Mesothelial cell of epicardium (in vitro differentiated cells): Measurements from ENCODE around the gene DST. TPM values are rescaled to one million over a fixed set of nuclear protein-coding genes. Genes with fewer than 3 reads are reported as not detected.

Experiments
- DNase-seq, 2 experiments: peaks; one replicate each; pipeline ENCODE4 v3.0.0; 2021; ENCODE audit warnings: low spot score in 2 of 2; ENCODE audit not compliant: unreplicated experiment in 2 of 2
- H3K27ac Mint-ChIP-seq: 2 replicates; pipeline ENCODE4 v1.8.0; 2021; ENCODE audit warnings: mixed read lengths
- H3K27me3 Mint-ChIP-seq: 2 replicates; pipeline ENCODE4 v1.8.0; 2021; ENCODE audit warnings: low read depth, mixed read lengths
- H3K36me3 Mint-ChIP-seq: 2 replicates; pipeline ENCODE4 v1.8.0; 2021; ENCODE audit warnings: mixed read lengths
- H3K4me1 Mint-ChIP-seq: 2 replicates; pipeline ENCODE4 v1.8.0; 2021; ENCODE audit warnings: mixed read lengths
- H3K4me3 Mint-ChIP-seq: 2 replicates; pipeline ENCODE4 v1.8.0; 2021; ENCODE audit warnings: mild to moderate bottlenecking, moderate library complexity, mixed read lengths
- H3K9me3 Mint-ChIP-seq: 2 replicates; pipeline ENCODE4 v1.8.0; 2021; ENCODE audit warnings: mixed read lengths
- CTCF ChIP-seq: fragments of 200-600 bp; sonication (generic); IDR thresholded peaks from one replicate; pipeline ENCODE4 v1.5.0; 2021; ENCODE audit warnings: antibody characterized with exemption; ENCODE audit not compliant: unreplicated experiment
- total RNA-seq: library from RNA; stranded (reverse); gene quantifications from 3 replicates; pipeline ENCODE4 v1.2.1, GENCODE V29; 2021

Gene DST
- total RNA-seq, 1 donor from 2014 or later, result 306 TPM

- peaks cover 26% of the 10 kb centered on the region for H3K4me1 Mint-ChIP-seq
- no peak overlapping the region for H3K4me3 Mint-ChIP-seq
- H3K36me3 Mint-ChIP-seq, result peaks cover 15% of the 10 kb centered on the region
- no peak overlapping the region for H3K27ac Mint-ChIP-seq
- DNase-seq, result no peak
- no peak for TF ChIP-seq CTCF
- H3K27me3 Mint-ChIP-seq, result no peaks in the 10 kb centered on the region
- no peaks in the 10 kb centered on the region for H3K9me3 Mint-ChIP-seq
Observed at GRCh38 chr6:56650191-56650590, 7.5 kb upstream of the DST start.

GRCh38 chr6:56649782-56650181 is 7.1 kb upstream of the DST start:
- no peak overlapping the region for H3K27ac Mint-ChIP-seq

GRCh38 chr6:56649053-56649769 is 6.5 kb upstream of the DST start:
- peaks cover 20% of the 10 kb centered on the region for H3K36me3 Mint-ChIP-seq
- DNase-seq, result no peak
- no peak for TF ChIP-seq CTCF
- peaks cover 24% of the 10 kb centered on the region for H3K4me1 Mint-ChIP-seq
- no peaks in the 10 kb centered on the region for H3K27me3 Mint-ChIP-seq
- H3K27ac Mint-ChIP-seq, result no peak overlapping the region
- H3K4me3 Mint-ChIP-seq, result no peak overlapping the region
- no peaks in the 10 kb centered on the region for H3K9me3 Mint-ChIP-seq

More at GRCh38 chr6:56649782-56650181, 7.1 kb upstream of the DST start:
- Mint-ChIP-seq H3K36me3 (peaks cover 18% of the 10 kb centered on the region), H3K4me1 (peaks cover 24% of the 10 kb centered on the region), H3K27me3 (no peaks in the 10 kb centered on the region), H3K9me3 (no peaks in the 10 kb centered on the region), H3K4me3 (no peak overlapping the region)
- TF ChIP-seq CTCF, result no peak
- DNase-seq, result no peak

GRCh38 chr6:56647172-56647762 is 4.6 kb upstream of the DST start:
- Mint-ChIP-seq H3K36me3 (peaks cover 20% of the 10 kb centered on the region), H3K9me3 (no peaks in the 10 kb centered on the region), H3K4me3 (no peak overlapping the region), H3K4me1 (peaks cover 14% of the 10 kb centered on the region), H3K27ac (no peak overlapping the region), H3K27me3 (no peaks in the 10 kb centered on the region)
- no peak for DNase-seq
- TF ChIP-seq CTCF, result no peak

GRCh38 chr6:56644366-56644765 is 1.7 kb upstream of the DST start:
- TF ChIP-seq CTCF, result no peak
- peaks cover 5% of the 10 kb centered on the region for H3K4me1 Mint-ChIP-seq
- H3K4me3 Mint-ChIP-seq, result no peak overlapping the region
- no peak overlapping the region for H3K27ac Mint-ChIP-seq
- no peaks in the 10 kb centered on the region for H3K27me3 Mint-ChIP-seq
- peaks cover 24% of the 10 kb centered on the region for H3K36me3 Mint-ChIP-seq
- H3K9me3 Mint-ChIP-seq, result no peaks in the 10 kb centered on the region
- DNase-seq, result no peak
